Upper lobe of left lung (tissue), 6 donors: ENCODE results near the gene QRFP. TPM values are rescaled to one million over a fixed set of nuclear protein-coding genes. Genes with fewer than 3 reads are reported as not detected.

ENCODE experiments used
- ATAC-seq, 2 donors: fragments of 200-7000 bp; cut with Tn5 transposase; one replicate each; pipeline ENCODE4 v1.9.1; 2022; ENCODE audit warnings: mild to moderate bottlenecking in 2 of 2, moderate library complexity in 2 of 2; ENCODE audit not compliant: low FRiP score in 2 of 2
- DNase-seq, 2 donors: peaks; one replicate each; pipeline ENCODE4 v3.0.0-alpha.2; 2019 to 2020
- H3K27ac ChIP-seq, 4 donors: fragments of 200-600 bp; sonication (generic); one replicate each; pipeline ENCODE4 v1.5.1; 2016 to 2019
- H3K27me3 ChIP-seq, 4 donors: fragments of 200-600 bp; sonication (generic); one replicate each; pipeline ENCODE4 v1.5.1; 2017 to 2019
- H3K36me3 ChIP-seq, 4 donors: fragments of 200-600 bp; sonication (generic); one replicate each; pipeline ENCODE4 v1.5.1; 2016 to 2019
- H3K4me1 ChIP-seq, 4 donors: fragments of 200-600 bp; sonication (generic); one replicate each; pipeline ENCODE4 v1.5.1; 2018 to 2019
- H3K4me3 ChIP-seq, 4 donors: fragments of 200-600 bp; sonication (generic); one replicate each; pipeline ENCODE4 v1.5.1; 2017 to 2019; ENCODE audit warnings: mild to moderate bottlenecking in 2 of 4, moderate library complexity in 1 of 4
- H3K9me3 ChIP-seq, 4 donors: fragments of 200-600 bp; sonication (generic); one replicate each; pipeline ENCODE4 v1.5.1; 2018 to 2019
- CTCF ChIP-seq, 6 experiments: fragments of 450-650 bp in 4 of 6; fragments of 200-600 bp in 2 of 6; sonication (generic) in 2 of 6; IDR thresholded peaks; one replicate each; pipeline ENCODE4 v1.5.1; 2016 to 2019; ENCODE audit warnings: antibody characterized with exemption in 6 of 6
- EP300 ChIP-seq, 4 donors: sonication (generic); formaldehyde crosslinking; IDR thresholded peaks; one replicate each; pipeline ENCODE4 v1.5.1; 2017; ENCODE audit warnings: antibody characterized with exemption in 4 of 4, control low read depth in 2 of 4
- POLR2A ChIP-seq, 4 donors: fragments of 450-650 bp; IDR thresholded peaks; one replicate each; pipeline ENCODE4 v1.5.1; 2016 to 2017; ENCODE audit warnings: antibody characterized with exemption in 4 of 4, mild to moderate bottlenecking in 2 of 4
- POLR2AphosphoS5 ChIP-seq, 2 donors: sonication (generic); formaldehyde crosslinking; IDR thresholded peaks; one replicate each; pipeline ENCODE4 v1.5.1; 2017; ENCODE audit warnings: antibody characterized with exemption in 2 of 2
- WGBS, 2 donors: methylation state at CpG; one replicate each; pipeline ENCODE4 v1.1.5; 2017 to 2018; 5-methylcytosine and 5-hydroxymethylcytosine counted together
- total RNA-seq, 6 donors: library from RNA; depleted of rRNA in 4 of 6; stranded (reverse); fragments of >200 nt in 4 of 6; gene quantifications; one replicate each; pipeline versions ENCODE4 v1.1.0 to v1.2.1, GENCODE V29; 2016 to 2021
- donor health status: DM: no; HTN: no; CAD: no; lungs with moderate emphysema.
- donor health status: DM: no; HTN: yes; CAD: no; lungs with severe emphysema.

The QRFP gene
- total RNA-seq, 6 donors from 2014 or later, result not detected

GRCh38 chr9:130881516-130881915, 15.1 kb downstream of the QRFP start:
- WGBS, 2 donors, result 92 to 93% methylated on average over 6 of the region's 6 CpGs
- no peak for ATAC-seq
- Histone ChIP-seq H3K4me3 (no peak overlapping the region), H3K36me3 (peaks cover 35 to 88% (median 82%) of the 10 kb centered on the region in 4 donors), H3K4me1 (no peaks in the 10 kb centered on the region), H3K27me3 (no peaks in the 10 kb centered on the region), H3K27ac (no peak overlapping the region), H3K9me3 (no peaks in the 10 kb centered on the region)
- DNase-seq, result no peak
- no peak for TF ChIP-seq POLR2A (IDR thresholded peaks at IDR 0.05)
- TF ChIP-seq EP300 (IDR thresholded peaks at IDR 0.05), result no peak
- no peak for TF ChIP-seq CTCF (IDR thresholded peaks at IDR 0.05)
- no peak for TF ChIP-seq POLR2AphosphoS5 (IDR thresholded peaks at IDR 0.05)

DNA sequence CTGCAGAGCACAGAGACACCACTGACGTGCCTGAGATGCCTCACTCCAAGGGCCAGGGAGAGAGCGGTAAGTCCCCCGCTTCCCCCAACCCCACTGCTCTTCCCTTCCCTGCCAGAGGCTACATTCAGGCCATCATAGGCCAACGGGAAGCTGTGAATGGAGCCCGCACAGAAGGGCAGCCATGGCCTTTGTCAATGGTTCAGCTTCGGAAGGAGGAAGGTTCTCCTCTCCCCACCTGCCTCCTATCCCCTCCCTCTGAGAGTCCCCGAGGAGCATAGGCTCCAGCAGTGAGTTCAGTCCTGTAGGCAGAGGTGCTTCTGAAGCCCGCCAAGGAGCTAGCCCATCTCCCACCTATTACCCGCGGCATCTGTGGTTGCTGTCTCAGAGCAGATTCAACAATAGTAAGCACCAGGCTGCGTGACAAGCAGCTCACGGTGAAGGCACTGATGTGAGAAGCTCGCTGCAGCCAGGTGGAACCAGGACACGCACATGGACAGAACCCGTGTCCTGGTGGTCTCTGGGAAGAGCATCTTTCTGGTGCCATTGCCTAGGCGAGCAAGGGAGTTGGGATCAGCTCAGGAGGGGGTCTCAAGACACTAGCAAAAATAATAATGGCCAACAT, 15.9 kb downstream of the QRFP start:
- ATAC-seq, result no peak
- Histone ChIP-seq H3K4me1 (no peaks in the 10 kb centered on the region), H3K9me3 (no peaks in the 10 kb centered on the region), H3K27me3 (no peaks in the 10 kb centered on the region), H3K4me3 (no peak overlapping the region), H3K27ac (no peak overlapping the region), H3K36me3 (peaks cover 31 to 86% (median 77%) of the 10 kb centered on the region in 4 donors)
- TF ChIP-seq CTCF (IDR thresholded peaks at IDR 0.05) (no peak), EP300 (IDR thresholded peaks at IDR 0.05) (no peak), POLR2AphosphoS5 (IDR thresholded peaks at IDR 0.05) (no peak), POLR2A (IDR thresholded peaks at IDR 0.05) (no peak)
- no peak for DNase-seq
- WGBS, 2 donors, result 93 to 96% methylated on average over 8 to 14 of the region's 16 CpGs

DNA sequence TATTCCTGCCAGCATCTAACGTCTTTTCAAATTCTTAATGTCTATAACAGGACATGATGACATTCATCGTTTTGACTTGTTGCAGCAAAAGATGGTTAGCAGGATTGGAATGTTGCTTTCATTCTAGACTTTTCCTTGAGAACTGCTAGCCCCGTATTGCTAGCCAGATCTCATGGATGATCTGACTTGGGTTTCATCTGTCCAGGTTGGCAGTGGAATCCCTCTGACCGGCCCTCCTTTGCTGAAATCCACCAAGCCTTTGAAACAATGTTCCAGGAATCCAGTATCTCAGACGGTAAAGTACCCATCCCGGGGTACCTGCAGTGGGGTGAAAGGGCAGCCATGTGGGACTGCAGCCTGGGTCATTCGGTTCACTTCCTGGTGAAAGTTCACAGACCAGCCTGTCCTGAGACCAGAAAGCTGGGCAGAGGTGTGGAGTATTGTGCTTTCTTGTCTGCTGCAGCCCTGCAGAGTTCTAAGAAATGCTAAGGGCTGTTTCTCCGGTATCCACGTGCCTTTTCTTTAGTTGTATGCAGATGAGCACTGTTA, 16.7 kb downstream of the QRFP start:
- no peak for TF ChIP-seq POLR2AphosphoS5 (IDR thresholded peaks at IDR 0.05)
- no peak for TF ChIP-seq EP300 (IDR thresholded peaks at IDR 0.05)
- no peaks in the 10 kb centered on the region for H3K4me1 ChIP-seq
- ATAC-seq, result no peak
- no peaks in the 10 kb centered on the region for H3K27me3 ChIP-seq
- DNase-seq, result no peak
- H3K27ac ChIP-seq, result no peak overlapping the region
- H3K4me3 ChIP-seq, result no peak overlapping the region
- H3K36me3 ChIP-seq, result peaks cover 28 to 86% (median 76%) of the 10 kb centered on the region in 4 donors
- H3K9me3 ChIP-seq, result no peaks in the 10 kb centered on the region
- WGBS, 2 donors, result 90 to 92% methylated on average over 9 of the region's 9 CpGs

DNA sequence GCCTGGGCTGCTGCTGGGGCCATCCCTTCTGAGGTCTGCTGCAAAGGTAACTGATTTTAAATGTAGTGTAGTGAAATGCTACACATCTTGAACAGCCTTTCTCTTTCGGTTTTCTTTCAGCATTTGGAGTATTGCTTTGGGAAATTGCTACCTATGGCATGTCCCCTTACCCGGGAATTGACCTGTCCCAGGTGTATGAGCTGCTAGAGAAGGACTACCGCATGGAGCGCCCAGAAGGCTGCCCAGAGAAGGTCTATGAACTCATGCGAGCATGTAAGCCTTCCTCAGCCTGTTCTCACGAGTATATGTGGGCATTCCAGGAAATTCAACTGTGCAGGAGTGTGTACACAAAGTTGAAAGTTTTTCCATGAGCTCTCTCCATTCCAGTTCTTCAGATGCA, 18.3 kb downstream of the QRFP start:
- no peak for ATAC-seq
- 91 to 100% methylated on average over 6 of the region's 6 CpGs for WGBS, 2 donors
- TF ChIP-seq POLR2A (IDR thresholded peaks at IDR 0.05) (no peak), CTCF (IDR thresholded peaks at IDR 0.05) (no peak), POLR2AphosphoS5 (IDR thresholded peaks at IDR 0.05) (no peak), EP300 (IDR thresholded peaks at IDR 0.05) (no peak)
- Histone ChIP-seq H3K36me3 (peaks cover 27 to 86% (median 75%) of the 10 kb centered on the region in 4 donors), H3K4me1 (no peaks in the 10 kb centered on the region), H3K9me3 (no peaks in the 10 kb centered on the region), H3K4me3 (no peak overlapping the region), H3K27me3 (no peaks in the 10 kb centered on the region), H3K27ac (no peak overlapping the region)
- DNase-seq, result no peak

DNA sequence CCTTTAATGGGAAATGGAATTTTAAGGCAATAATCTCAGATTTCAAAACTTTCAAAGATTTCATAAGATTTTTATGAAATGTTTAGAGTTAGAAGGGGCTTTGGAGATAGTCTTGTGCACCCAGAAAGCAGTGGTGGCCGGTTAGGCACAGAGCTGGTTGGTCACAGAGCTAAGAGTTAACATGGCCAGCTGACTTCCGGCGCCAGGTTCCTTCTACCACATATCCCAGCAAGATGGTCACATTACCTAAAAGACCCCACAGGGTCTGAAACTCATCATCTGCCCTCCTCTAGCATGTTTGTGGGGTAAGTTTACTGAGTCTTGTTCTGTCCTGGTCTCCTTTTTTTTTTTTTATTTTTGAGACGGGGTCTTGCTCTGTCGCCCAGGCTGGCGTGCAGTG, 19.3 kb downstream of the QRFP start:
- H3K27me3 ChIP-seq, result no peaks in the 10 kb centered on the region
- ATAC-seq, result no peak
- TF ChIP-seq POLR2AphosphoS5 (IDR thresholded peaks at IDR 0.05) (no peak), EP300 (IDR thresholded peaks at IDR 0.05) (no peak), CTCF (IDR thresholded peaks at IDR 0.05) (no peak), POLR2A (IDR thresholded peaks at IDR 0.05) (no peak)
- H3K27ac ChIP-seq, result no peak overlapping the region
- no peak for DNase-seq
- H3K4me1 ChIP-seq, result no peaks in the 10 kb centered on the region
- H3K36me3 ChIP-seq, result peaks cover 27 to 86% (median 77%) of the 10 kb centered on the region in 4 donors
- no peak overlapping the region for H3K4me3 ChIP-seq
- no peaks in the 10 kb centered on the region for H3K9me3 ChIP-seq
- WGBS, 2 donors, result 95 to 98% methylated on average over 6 of the region's 6 CpGs
